ENCODE measurements around the gene IGDCC3.

The IGDCC3 gene

DNA sequence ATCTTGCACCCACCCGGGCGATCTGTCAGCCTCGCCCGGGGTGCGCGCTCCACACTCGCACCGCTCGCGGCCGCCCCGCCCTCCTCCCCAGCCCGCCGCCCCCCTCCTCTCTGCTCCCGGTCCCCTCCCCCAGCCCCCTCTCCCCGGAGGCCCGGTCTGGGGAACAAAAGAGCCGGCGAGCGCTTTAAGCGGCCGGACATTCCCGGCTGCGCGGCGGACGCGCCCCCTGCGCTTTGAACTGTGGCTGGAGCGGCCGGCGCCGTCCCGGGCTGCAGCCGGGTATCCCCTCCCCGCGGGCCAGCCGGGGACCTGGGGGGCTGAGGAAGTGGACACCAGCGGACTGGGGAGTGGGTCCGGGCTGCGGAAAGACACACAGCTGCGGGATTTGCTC, at the start of gene IGDCC3:
Gene IGDCC3 (minus strand): TSS at position 27 of the 391 bp plus-strand sequence. CDS start 214 bp downstream, outside the sequence.
- no peak for DNase-seq (ENCODE audit: low read depth)

- no peak for DNase-seq (ENCODE audit: low read depth)
These were observed 48.5 kb upstream of the IGDCC3 start for GRCh38 chr15:65426216-65426853.

DNA sequence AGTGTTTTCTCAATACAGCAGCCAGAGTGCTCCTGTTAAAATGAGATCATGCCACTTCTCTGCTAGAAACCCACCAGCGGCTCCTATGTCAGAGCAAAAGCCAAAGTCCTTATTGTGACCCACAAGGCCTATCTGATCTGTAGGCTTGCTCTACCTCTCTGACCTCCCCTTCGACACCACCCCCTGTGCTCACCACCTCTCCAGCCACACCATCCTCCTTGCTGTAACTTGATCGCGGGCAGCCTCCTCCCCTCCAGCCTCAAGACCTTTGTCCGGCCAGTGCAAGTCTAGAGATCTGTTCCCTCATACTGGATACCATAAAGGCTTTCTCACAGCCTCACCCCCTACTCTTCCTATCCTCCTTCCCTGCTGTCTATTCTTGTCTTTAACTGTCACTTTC, 46.9 kb upstream of the IGDCC3 start:
- DNase-seq (ENCODE audit: low read depth), result no peak

DNA sequence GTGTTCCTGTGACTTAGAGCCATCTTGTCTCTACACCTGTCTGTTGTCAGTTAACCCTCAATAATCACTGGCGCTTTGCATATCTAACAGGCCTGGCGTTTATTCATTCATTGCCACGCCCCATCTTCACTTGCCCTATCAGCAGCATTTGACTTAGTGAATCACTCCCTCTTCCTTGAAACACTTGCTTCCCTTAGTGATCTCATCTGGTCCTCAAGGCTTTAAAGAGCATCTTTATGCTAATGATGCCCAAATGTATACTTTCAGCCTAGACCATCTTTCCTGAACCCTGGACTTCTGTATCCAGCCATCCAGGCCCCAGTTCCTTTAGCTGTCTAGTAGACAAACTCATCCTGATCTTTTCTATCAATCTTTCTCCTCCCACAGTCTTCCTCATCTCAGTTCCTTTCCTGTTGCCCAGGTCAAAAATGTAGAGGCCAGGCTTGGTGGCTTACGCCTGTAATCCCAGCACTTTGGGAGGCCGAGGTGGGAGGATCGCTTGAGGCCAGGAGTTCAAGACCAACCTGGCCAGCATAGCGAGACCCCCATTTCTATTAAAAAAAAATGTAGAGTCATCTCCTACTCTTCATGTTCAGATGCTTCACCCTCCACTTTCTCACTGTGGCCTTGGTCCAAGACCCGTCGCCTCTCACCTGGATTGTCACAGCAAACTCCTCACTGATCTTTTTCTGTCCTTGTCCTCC, 46.3 kb upstream of the IGDCC3 start:
- DNase-seq (ENCODE audit: low read depth), result no peak

DNA sequence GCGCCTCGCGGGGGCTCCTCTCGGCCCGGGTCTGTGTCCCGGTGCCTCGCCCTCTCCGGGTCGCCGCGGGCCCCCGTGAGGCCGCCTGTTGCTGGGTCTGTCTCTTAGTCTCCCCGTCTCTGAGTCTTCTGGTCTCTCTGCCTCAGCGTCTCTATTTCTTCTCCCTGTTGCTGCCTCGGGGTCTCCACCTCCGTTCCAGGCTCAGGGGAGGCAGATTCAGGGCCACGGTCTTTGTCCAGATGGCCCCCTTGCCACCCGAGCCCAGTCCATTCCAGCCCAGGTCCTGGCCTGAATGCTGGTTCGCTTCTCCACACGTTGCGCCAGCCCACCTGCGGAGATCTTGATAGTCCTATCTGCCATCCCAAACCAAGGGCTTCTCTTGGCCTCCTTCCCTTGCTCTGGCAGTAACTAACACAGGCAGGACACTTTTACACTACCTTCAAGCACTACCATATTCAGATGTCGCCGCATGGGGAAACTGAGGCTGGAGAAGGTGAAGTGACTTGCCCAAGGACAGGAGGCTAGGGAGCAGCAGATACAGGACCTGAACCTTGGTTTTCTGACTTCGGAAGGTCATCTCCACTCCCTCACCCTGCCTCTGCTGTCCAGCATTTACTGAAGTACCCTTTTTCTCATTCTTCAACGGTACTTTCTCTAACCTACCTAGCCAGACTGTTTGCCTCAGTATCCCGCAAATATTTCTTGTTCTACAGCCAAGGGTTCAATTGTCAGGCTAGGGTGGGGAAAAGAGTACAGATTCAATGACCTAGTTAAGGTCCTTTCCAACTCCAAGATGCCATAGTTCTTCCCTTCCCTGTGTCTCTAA, 45.6 kb upstream of the IGDCC3 start:
- DNase-seq (ENCODE audit: low read depth), result no peak

DNA sequence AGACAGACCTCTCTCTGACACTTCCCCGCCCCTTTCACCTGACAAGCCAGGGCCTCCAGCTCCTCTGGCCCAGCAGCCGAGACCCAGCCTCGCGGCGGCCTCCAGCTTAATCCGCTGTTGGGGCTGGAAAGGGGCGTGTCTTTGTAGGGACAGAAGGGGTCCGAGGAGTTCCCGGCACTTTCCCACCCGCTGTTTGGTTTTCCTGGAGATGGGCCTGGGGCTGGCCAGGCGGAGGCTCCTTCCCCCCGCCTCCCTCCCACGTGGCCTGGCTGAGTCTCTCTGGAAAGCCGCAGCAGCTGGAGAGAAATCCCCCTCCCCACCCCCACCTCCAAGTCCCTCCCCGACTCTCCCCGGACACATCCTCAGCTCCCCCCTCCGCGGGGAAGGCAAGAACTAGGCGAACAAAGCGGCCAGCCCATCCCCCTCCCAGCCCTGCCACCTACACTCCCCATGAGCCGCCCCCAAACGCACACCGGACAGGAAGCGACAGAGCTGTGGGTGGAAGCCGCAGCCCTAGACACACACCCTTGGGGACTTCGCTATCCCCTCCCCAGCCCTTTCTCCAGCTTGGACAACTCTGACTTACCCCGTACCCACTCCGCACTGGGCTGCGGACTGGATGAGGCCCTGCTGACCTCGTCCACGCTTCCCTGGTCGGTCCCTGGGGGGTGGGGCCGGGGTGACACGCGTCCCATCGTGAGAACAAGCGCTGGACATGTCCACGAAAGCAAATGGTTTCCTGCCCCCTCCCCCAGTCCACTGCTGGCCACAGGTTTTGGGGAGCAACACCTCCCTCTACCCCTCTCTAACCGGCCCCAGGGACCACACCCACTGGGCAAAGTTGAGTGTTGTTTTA, 43.8 kb upstream of the IGDCC3 start:
- peak; percentile 48 for DNase-seq (ENCODE audit: low read depth)

DNA sequence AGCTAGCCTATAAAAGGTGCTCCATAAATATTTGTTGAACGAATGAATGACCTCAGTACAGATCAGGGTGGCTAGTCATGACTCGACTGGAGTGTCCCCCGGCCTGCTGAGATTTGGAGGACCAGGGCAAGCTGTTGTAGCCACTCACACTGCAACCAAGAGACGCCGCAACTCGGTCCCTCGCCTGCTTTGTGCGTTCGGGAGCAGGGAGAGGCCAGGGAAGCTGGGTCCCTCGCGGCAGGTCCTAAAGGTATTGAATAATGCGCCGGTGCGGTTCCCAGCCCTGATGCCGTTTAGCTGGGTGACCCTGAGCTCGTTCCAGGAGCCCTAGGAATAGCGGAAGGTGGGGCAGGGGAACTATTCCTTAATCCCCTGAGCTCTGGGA, 43.2 kb upstream of the IGDCC3 start:
- DNase-seq (ENCODE audit: low read depth), result no peak

- DNase-seq (ENCODE audit: low read depth), result no peak
These were observed 40.8 kb upstream of the IGDCC3 start for GRCh38 chr15:65418596-65418995.

DNA sequence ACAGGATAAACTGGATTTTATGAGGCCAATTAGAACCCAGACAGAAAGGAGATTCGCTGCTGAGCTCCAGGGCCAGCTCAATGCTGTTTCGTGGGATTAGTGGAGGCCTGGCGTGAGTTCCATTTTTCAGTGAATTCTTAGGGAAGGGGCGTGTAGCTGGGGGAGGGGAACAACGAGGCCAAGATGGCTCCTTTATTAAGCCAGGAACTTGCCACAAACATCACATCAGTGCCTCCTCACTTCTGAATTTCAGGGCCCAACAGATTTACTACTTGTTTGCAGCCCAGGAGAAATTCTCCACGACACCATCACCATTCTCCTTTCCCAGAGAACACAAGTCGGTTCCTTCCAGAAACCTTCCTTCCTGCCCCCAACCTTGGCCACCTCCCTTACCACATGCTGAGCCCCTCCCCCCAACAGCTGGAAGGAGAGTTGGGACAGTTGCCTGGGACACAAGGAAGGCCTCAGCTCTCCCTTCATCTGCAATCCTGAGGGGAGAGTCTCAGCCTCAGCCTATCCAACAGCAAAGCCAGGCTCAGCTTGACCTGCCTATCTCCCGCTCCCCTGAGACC, 39.1 kb upstream of the IGDCC3 start:
- peak; percentile 47 for DNase-seq (ENCODE audit: low read depth)

GRCh38 chr15:65414841-65415621, 37.2 kb upstream of the IGDCC3 start:
- DNase-seq (ENCODE audit: low read depth), result no peak

DNA sequence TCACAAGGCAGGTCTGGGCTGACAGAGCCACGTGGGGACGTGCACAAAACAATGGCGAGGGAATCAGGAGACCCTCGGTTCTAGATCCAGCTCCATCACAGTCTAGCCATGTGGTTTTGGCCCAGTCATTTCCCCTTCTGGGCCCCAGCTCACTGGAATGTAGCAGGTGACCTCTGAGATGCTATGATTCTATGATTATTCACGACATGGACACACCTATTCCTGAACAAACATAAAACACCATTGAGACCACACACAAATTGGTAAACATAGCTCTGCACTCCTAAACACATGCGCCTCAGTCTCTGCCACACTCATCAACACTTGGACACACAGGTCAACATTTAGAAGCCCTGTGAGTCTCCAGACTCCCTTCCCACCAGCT, 36.0 kb upstream of the IGDCC3 start:
- DNase-seq (ENCODE audit: low read depth), result no peak

DNA sequence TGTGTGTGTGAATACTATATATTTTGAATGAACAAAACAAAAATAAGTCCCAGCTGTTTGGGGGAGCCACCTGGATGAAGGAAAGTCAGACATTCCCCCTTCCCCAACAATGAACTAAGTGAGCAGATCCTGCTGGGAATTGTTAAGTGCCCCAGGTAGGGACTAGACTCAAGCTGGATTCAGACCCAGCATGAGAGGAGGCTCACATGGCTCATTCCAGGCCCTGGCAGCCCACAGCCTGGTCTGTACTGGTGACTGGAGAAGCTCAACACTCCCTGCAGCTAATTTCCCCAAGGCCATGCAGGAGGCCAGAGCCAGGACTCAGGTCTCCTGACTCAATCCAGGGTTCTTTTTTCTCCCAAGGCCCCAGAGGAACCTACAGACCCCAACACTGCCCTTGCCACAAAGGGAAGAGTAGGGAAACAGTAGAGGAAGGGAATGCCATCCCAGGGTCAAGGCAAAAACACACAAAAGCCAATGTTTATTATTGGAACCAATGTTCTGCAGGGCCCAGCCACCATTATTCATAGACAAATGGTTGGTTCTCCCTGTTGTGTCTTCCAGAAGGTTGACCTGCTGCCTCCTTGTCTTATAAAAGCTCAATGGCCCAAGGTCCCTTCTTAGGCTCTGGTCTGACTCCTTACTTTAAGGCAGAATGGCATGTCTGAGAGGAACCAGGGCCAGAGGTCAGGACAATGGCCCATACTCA, 35.4 kb upstream of the IGDCC3 start:
- DNase-seq (ENCODE audit: low read depth), result no peak

DNA sequence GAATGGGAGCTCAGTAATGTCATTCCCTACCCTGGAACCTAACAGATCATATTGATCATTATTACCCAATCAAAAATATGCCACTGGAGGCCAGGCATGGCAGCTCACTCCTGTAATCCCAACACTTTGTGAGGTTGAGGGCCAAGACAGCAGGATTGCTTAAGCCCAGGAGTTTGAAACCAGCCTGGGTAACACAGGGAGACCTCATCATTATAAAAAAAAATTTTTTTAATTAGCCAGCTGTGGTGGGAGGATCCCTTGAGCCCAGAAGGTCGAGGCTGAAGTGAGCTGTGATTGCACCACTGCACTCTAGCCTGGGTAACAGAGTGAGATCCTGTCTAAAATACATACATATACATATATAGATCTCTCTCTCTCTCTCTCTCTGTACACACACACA, 34.8 kb upstream of the IGDCC3 start:
- DNase-seq (ENCODE audit: low read depth), result no peak

GRCh38 chr15:65411465-65412071, 33.8 kb upstream of the IGDCC3 start:
- no peak for DNase-seq (ENCODE audit: low read depth)

GRCh38 chr15:65410972-65411371, 33.2 kb upstream of the IGDCC3 start:
- DNase-seq (ENCODE audit: low read depth), result no peak

DNA sequence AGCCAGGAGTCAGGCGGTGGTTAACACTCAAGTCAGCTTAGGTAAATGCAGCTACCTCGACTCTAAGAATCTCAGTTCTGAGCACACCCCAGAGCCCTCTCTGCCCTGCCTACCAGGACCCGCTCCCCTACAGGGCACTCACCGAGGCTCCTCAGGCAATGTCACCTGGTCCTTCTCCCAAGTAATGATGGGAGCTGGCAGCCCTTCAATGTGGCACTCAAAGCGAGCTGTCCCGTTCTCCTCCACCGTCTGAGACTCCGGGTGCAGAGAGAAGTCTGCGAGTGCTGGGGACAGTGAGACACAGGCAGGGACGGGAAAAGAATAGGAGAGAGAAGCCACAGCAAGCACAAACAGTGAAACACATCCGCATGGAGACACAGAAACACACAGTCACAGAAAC, 32.2 kb upstream of the IGDCC3 start:
- no peak for DNase-seq (ENCODE audit: low read depth)

GRCh38 chr15:65409036-65409631, 31.3 kb upstream of the IGDCC3 start:
- peak; percentile 74 for DNase-seq (ENCODE audit: low read depth)

- DNase-seq (ENCODE audit: low read depth), result no peak
These were observed 30.7 kb upstream of the IGDCC3 start for GRCh38 chr15:65408324-65409035.
